ENCODE results near the gene CALY. TPM values are rescaled to one million over a fixed set of nuclear protein-coding genes. Genes with fewer than 3 reads are reported as not detected.
"Not testable (repeated sequence)": the region's sequence is repeated elsewhere in the genome, so short reads cannot be mapped to it uniquely, and the experiment has no call there.

Gene CALY
- total RNA-seq, 1 experiment from 2014 or later: 0.47 TPM

DNA sequence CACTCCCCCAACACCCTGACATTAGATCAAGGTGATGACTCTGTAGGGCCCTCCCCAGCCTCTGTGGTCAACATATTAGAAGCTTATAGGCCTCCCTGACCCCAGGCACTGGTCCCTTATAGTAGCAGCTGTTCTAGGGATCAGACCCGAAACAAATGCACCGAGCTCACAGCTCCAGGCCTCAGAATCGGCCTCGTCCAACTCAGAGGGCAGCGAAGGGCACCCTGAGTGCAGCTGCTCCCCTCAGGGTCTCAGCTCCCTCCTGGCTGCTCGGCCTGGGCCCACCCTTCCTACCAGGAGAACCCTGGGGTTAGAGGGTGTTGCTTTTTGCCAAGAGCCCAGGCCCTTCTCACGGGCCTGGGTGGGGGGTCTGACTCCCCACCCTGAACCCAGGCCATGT, 31.5 kb upstream of the CALY start:
- ChIA-PET CTCF (no interaction called here), RAD21 (ENCODE audit: low non-redundant PET in 1 of 2, low total read pairs in 2 of 2, uncharacterized antibody in 2 of 2, unreplicated experiment in 2 of 2) (no interaction called here), POLR2A (no interaction called here)
- intact Hi-C loops (cut with micrococcal nuclease): no loop called here
- no peak overlapping the region for H3K9ac ChIP-seq (ENCODE audit: low read length)
- H3K79me2 ChIP-seq (ENCODE audit: insufficient read depth, low read length): 0 out of 2 replicates have a peak, but pooled peaks cover 4% of the 10 kb centered on the region
- BruUV-seq (replicated peaks): no TSS peak
- no peak for TF ChIP-seq ZFX (IDR thresholded peaks at IDR 0.05)
- no peak for TF ChIP-seq ELF1 (IDR thresholded peaks at IDR 0.05; ENCODE audit: borderline replicate concordance, low read depth)
- no peak for TF ChIP-seq EGR1 (IDR thresholded peaks at IDR 0.05; ENCODE audit: low read depth)
- TF ChIP-seq, protein P1, sequence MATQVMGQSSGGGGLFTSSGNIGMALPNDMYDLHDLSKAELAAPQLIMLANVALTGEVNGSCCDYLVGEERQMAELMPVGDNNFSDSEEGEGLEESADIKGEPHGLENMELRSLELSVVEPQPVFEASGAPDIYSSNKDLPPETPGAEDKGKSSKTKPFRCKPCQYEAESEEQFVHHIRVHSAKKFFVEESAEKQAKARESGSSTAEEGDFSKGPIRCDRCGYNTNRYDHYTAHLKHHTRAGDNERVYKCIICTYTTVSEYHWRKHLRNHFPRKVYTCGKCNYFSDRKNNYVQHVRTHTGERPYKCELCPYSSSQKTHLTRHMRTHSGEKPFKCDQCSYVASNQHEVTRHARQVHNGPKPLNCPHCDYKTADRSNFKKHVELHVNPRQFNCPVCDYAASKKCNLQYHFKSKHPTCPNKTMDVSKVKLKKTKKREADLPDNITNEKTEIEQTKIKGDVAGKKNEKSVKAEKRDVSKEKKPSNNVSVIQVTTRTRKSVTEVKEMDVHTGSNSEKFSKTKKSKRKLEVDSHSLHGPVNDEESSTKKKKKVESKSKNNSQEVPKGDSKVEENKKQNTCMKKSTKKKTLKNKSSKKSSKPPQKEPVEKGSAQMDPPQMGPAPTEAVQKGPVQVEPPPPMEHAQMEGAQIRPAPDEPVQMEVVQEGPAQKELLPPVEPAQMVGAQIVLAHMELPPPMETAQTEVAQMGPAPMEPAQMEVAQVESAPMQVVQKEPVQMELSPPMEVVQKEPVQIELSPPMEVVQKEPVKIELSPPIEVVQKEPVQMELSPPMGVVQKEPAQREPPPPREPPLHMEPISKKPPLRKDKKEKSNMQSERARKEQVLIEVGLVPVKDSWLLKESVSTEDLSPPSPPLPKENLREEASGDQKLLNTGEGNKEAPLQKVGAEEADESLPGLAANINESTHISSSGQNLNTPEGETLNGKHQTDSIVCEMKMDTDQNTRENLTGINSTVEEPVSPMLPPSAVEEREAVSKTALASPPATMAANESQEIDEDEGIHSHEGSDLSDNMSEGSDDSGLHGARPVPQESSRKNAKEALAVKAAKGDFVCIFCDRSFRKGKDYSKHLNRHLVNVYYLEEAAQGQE (IDR thresholded peaks at IDR 0.05; ENCODE audit: low read depth): no peak
- TF ChIP-seq, protein P2, sequence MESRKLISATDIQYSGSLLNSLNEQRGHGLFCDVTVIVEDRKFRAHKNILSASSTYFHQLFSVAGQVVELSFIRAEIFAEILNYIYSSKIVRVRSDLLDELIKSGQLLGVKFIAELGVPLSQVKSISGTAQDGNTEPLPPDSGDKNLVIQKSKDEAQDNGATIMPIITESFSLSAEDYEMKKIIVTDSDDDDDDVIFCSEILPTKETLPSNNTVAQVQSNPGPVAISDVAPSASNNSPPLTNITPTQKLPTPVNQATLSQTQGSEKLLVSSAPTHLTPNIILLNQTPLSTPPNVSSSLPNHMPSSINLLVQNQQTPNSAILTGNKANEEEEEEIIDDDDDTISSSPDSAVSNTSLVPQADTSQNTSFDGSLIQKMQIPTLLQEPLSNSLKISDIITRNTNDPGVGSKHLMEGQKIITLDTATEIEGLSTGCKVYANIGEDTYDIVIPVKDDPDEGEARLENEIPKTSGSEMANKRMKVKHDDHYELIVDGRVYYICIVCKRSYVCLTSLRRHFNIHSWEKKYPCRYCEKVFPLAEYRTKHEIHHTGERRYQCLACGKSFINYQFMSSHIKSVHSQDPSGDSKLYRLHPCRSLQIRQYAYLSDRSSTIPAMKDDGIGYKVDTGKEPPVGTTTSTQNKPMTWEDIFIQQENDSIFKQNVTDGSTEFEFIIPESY (IDR thresholded peaks at IDR 0.05; ENCODE audit: extremely low read depth, insufficient replicate concordance, low read length): no peak
- TF ChIP-seq, protein P3, sequence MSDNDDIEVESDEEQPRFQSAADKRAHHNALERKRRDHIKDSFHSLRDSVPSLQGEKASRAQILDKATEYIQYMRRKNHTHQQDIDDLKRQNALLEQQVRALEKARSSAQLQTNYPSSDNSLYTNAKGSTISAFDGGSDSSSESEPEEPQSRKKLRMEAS (IDR thresholded peaks at IDR 0.05): no peak
- no peak for TF ChIP-seq CEBPB (IDR thresholded peaks at IDR 0.05; ENCODE audit: low read depth)
- TF ChIP-seq JUND (IDR thresholded peaks at IDR 0.05): no peak
- TF ChIP-seq SIN3A (IDR thresholded peaks at IDR 0.05; ENCODE audit: low read depth): no peak
- TF ChIP-seq ZNF274 (IDR thresholded peaks at IDR 0.05; ENCODE audit: low read depth, low read length): no peak
- TF ChIP-seq YY1 (IDR thresholded peaks at IDR 0.05; ENCODE audit: extremely low read depth, insufficient replicate concordance, low read depth, low read length): no peak
- TF ChIP-seq, protein P4, sequence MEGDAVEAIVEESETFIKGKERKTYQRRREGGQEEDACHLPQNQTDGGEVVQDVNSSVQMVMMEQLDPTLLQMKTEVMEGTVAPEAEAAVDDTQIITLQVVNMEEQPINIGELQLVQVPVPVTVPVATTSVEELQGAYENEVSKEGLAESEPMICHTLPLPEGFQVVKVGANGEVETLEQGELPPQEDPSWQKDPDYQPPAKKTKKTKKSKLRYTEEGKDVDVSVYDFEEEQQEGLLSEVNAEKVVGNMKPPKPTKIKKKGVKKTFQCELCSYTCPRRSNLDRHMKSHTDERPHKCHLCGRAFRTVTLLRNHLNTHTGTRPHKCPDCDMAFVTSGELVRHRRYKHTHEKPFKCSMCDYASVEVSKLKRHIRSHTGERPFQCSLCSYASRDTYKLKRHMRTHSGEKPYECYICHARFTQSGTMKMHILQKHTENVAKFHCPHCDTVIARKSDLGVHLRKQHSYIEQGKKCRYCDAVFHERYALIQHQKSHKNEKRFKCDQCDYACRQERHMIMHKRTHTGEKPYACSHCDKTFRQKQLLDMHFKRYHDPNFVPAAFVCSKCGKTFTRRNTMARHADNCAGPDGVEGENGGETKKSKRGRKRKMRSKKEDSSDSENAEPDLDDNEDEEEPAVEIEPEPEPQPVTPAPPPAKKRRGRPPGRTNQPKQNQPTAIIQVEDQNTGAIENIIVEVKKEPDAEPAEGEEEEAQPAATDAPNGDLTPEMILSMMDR (IDR thresholded peaks at IDR 0.05 in 2 of 3, conservative IDR thresholded peaks at IDR 0.05 in 1 of 3; ENCODE audit: borderline replicate concordance in 1 of 3, insufficient read depth in 1 of 3, low read depth in 2 of 3, low read length in 2 of 3): no peak
- no peak for TF ChIP-seq POLR2A (IDR thresholded peaks at IDR 0.05; ENCODE audit: borderline replicate concordance, extremely low read depth, insufficient read depth, insufficient read length)
- H3K9me2 ChIP-seq (ENCODE audit: insufficient read depth): no peaks in the 10 kb centered on the region
- no peaks in the 10 kb centered on the region for H3K9me3 ChIP-seq (ENCODE audit: control insufficient read depth in 1 of 2, insufficient read depth in 1 of 2, low read depth in 1 of 2, low read length in 2 of 2)
- no peaks in the 10 kb centered on the region for H4K20me1 ChIP-seq (ENCODE audit: insufficient read depth)
- H3K27me3 ChIP-seq (ENCODE audit: insufficient read depth, low read length): no peaks in the 10 kb centered on the region
- H3K4me2 ChIP-seq (ENCODE audit: low read length): no peak overlapping the region
- no peak for DNase-seq (ENCODE audit: low read depth, low spot score)
- no peak overlapping the region for H2AFZ ChIP-seq (ENCODE audit: low read depth, low read length, poor library complexity, severe bottlenecking)
- H3K27ac ChIP-seq (ENCODE audit: low read depth, low read length): no peak overlapping the region
- no peak overlapping the region for H3K4me3 ChIP-seq (replicated peaks in 1 of 2; ENCODE audit: low read depth in 1 of 2, low read length in 2 of 2)
- H3K36me3 ChIP-seq (ENCODE audit: control insufficient read depth in 1 of 2, insufficient read depth in 2 of 2, low read length in 2 of 2): no peaks in the 10 kb centered on the region; a peak in 2 of 4 replicates
- ATAC-seq: no peak
- H3K4me1 ChIP-seq (ENCODE audit: control insufficient read depth in 1 of 2, insufficient read depth in 2 of 2, low read length in 2 of 2): no peaks in the 10 kb centered on the region; a peak in 1 of 4 replicates

DNA sequence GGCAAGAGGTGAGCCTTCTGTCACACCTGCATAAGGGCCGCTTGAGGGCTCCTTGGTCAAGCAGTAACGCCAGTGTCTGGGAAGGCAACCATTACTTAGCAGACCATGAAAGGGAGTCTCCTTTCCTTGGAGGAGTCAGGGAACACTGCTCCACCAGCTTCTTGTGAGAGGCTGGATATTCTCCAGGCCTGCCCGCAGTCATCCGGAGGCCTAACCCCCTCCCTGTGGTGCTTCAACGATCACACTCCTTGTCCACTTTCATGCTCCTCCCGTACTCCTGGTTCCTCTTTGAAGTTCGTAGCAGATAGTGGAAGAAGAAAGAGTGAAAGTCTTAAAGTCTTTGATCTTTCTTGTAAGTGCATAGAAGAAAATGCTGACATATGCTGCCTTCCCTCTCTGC, 30.8 kb upstream of the CALY start:
- RAD21 ChIA-PET (ENCODE audit: low non-redundant PET in 1 of 2, low total read pairs in 2 of 2, uncharacterized antibody in 2 of 2, unreplicated experiment in 2 of 2); H3K36me3 ChIP-seq (ENCODE audit: control insufficient read depth in 1 of 2, insufficient read depth in 2 of 2, low read length in 2 of 2); H3K9ac ChIP-seq (ENCODE audit: low read length); POLR2A ChIA-PET; H3K27me3 ChIP-seq (ENCODE audit: insufficient read depth, low read length); H3K9me3 ChIP-seq (ENCODE audit: control insufficient read depth in 1 of 2, insufficient read depth in 1 of 2, low read depth in 1 of 2, low read length in 2 of 2); CTCF ChIA-PET; intact Hi-C loops (cut with micrococcal nuclease); BruUV-seq (replicated peaks); H3K9me2 ChIP-seq (ENCODE audit: insufficient read depth); H3K79me2 ChIP-seq (ENCODE audit: insufficient read depth, low read length); H4K20me1 ChIP-seq (ENCODE audit: insufficient read depth); H3K4me2 ChIP-seq (ENCODE audit: low read length); DNase-seq (ENCODE audit: low read depth, low spot score); H3K4me3 ChIP-seq (replicated peaks in 1 of 2; ENCODE audit: low read depth in 1 of 2, low read length in 2 of 2); ATAC-seq; H2AFZ ChIP-seq (ENCODE audit: low read depth, low read length, poor library complexity, severe bottlenecking); H3K27ac ChIP-seq (ENCODE audit: low read depth, low read length); H3K4me1 ChIP-seq (ENCODE audit: control insufficient read depth in 1 of 2, insufficient read depth in 2 of 2, low read length in 2 of 2): not testable (repeated sequence)

Measured in HCT116 (cell line).